AG08396 (cell line): Measurements from ENCODE around the gene CGB3.
"Not testable (repeated sequence)": the region's sequence is repeated elsewhere in the genome, so short reads cannot be mapped to it uniquely, and the experiment has no call there.

Experiments
- DNase-seq: peaks from one replicate; pipeline ENCODE4 v3.0.0; 2012; ENCODE audit warnings: low spot score, mixed read lengths

CGB3 gene

GRCh38 chr19:49042666-49043065, 18.5 kb upstream of the CGB3 start:
- DNase-seq, result not testable (repeated sequence)

GRCh38 chr19:49042177-49042576, 18.0 kb upstream of the CGB3 start:
- no peak for DNase-seq

GRCh38 chr19:49039736-49040135, 15.6 kb upstream of the CGB3 start:
- not testable (repeated sequence) for DNase-seq

GRCh38 chr19:49038557-49039276, 14.6 kb upstream of the CGB3 start:
- DNase-seq, result not testable (repeated sequence)

- not testable (repeated sequence) for DNase-seq
These were observed 14.0 kb upstream of the CGB3 start for GRCh38 chr19:49038111-49038510.

- DNase-seq, result not testable (repeated sequence)
These were observed 12.7 kb upstream of the CGB3 start, which contains the start of gene CGB1 for GRCh38 chr19:49036815-49037214. Gene CGB1, minus strand, starts transcription at chr19:49036895. Its CDS starts 184 bp downstream, at chr19:49036711.

GRCh38 chr19:49031642-49032301, 7.6 kb upstream of the CGB3 start, which contains the start of gene CGB2:
Gene CGB2, plus strand, starts transcription at chr19:49031890. Its CDS starts 206 bp downstream, at chr19:49032096.
- not testable (repeated sequence) for DNase-seq

- not testable (repeated sequence) for DNase-seq
These were observed 6.2 kb upstream of the CGB3 start for GRCh38 chr19:49030323-49030722.

- DNase-seq, result not testable (repeated sequence)
These were observed 5.6 kb upstream of the CGB3 start for GRCh38 chr19:49029749-49030148.

- DNase-seq, result not testable (repeated sequence)
These were observed 4.6 kb upstream of the CGB3 start for GRCh38 chr19:49028686-49029085.

GRCh38 chr19:49025599-49025998, 1.5 kb upstream of the CGB3 start:
- not testable (repeated sequence) for DNase-seq

- not testable (repeated sequence) for DNase-seq
These were observed 955 bp upstream of the CGB3 start for GRCh38 chr19:49025088-49025487.

GRCh38 chr19:49022116-49022515, 2.0 kb downstream of the CGB3 start:
- DNase-seq, result no peak

GRCh38 chr19:49020931-49021895, 2.9 kb downstream of the CGB3 start:
- no peak for DNase-seq

GRCh38 chr19:49020342-49020741, 3.8 kb downstream of the CGB3 start:
- no peak for DNase-seq

GRCh38 chr19:49019242-49019932, 4.7 kb downstream of the CGB3 start:
- DNase-seq, result peak; percentile 61

GRCh38 chr19:49018388-49019241, 5.5 kb downstream of the CGB3 start:
- not testable (repeated sequence) for DNase-seq

- peak; percentile 88 for DNase-seq
These were observed 6.3 kb downstream of the CGB3 start for GRCh38 chr19:49017666-49018351.

GRCh38 chr19:49017041-49017665, 7.0 kb downstream of the CGB3 start, which contains the start of gene LHB:
Gene LHB, minus strand, starts transcription at chr19:49017091. Its CDS starts 10 bp downstream, at chr19:49017081.
- DNase-seq, result no peak
